Measurements from ENCODE around the gene MUC22.

GRCh38 chr6:31049518-31049917, 39.2 kb downstream of the MUC22 start:
- TF ChIP-seq CTCF (IDR thresholded peaks at IDR 0.05) (no peak), POLR2A (IDR thresholded peaks at IDR 0.05) (no peak)

Measured in Peyer's patch (tissue), 4 donors.